GM12875 (cell line): Measurements from ENCODE around the gene MFGE8.
A peak's percentile ranks its signal among the peaks of the same experiment; 100 is the strongest.

Source experiments
- H3K4me3 ChIP-seq: one replicate; pipeline ENCODE4 v1.5.1; 2011; ENCODE audit warnings: low read depth, low read length, control low read depth
- CTCF ChIP-seq: IDR thresholded peaks from 2 replicates; pipeline ENCODE4 v1.5.1; 2011; ENCODE audit warnings: low read depth, mild to moderate bottlenecking, control low read depth, inconsistent platforms, low read length, moderate library complexity, borderline replicate concordance; ENCODE audit not compliant: insufficient read depth

Gene MFGE8

DNA sequence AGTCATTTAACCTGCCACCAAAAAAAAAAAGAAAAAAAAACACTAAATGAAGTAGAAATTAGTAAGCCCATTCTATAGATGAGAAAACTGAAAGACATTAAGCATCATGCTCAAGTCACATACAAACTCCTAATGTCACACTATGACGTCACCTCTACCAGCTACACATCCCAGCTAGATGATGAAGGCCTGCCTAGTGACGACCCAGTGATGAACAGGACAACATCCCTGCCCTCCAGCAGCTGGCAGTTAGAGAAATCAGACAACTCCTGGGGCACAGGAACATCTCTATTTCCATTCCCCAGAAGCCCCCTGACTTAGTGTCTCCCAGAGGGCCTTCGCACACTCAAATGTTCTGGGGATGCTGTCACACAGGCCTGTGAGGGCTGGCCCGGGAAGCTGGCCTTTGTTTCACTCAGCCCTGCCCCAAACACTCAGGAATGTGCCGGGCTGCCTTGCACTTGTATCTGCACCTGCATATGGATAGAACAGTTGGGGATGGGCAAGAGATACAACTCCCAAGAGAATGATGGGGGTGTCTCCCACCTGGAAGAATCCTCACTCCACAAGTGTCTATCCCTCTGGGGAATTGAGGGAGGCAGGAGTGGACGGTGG is 10.9 kb downstream of the MFGE8 start:
- H3K4me3 ChIP-seq, result no peak overlapping the region
- no peak for TF ChIP-seq CTCF

DNA sequence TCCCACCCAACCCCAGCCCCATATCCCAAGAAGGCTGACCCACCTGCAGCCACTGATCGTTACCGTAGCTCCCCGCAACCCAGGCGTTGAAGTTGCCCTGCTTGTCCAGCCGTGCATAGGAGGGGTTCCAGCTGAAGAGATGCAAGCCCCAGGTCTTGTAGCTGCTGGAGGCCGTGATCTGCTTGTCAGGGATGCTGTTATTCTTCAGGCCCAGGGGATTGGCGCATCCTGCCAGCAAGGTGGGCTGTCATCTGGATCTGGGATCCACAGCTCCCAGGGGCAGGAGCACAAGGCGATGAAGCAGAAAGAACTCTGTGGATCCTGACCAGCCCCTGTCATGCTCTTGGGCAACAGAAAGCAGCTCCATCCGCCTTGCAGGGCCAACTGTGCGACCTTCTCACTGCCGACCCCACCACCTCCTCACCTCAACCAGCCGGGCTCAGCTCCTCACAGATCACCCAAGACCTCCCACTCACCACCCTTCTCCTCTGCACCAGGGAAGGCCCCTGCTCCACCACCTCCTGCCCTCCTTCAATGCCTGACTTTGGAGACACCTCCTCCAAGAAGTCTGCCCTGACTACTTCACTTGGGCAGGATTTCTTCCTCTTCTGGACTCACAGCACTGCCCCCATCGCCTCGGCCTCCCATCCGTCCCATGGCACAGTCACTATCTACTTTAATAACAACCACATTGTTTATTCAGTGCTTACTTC is 11.5 kb downstream of the MFGE8 start:
- TF ChIP-seq CTCF, result no peak
- H3K4me3 ChIP-seq, result no peak overlapping the region

DNA sequence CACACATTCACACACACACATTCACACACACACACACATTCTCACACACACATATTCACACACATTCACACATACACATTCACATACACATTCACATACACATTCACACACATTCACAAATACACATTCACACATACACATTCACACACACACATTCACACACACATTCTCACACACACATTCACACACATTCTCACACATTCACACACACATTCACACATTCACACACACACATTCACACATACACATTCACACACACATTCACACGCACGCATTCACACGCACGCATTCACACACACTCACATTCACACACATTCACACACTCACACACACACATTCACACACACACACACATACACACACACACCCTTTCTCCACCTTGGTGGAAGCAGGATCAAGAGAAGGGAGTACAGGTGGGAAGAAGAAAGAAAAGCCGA is 12.2 kb downstream of the MFGE8 start:
- no peak for TF ChIP-seq CTCF
- no peak overlapping the region for H3K4me3 ChIP-seq

- H3K4me3 ChIP-seq, result no peak overlapping the region
- no peak for TF ChIP-seq CTCF
Measured at GRCh38 chr15:88900309-88900981, 12.7 kb downstream of the MFGE8 start.

GRCh38 chr15:88899251-88899650 is 13.9 kb downstream of the MFGE8 start:
- no peak for TF ChIP-seq CTCF
- H3K4me3 ChIP-seq, result no peak overlapping the region

GRCh38 chr15:88898736-88899135 is 14.4 kb downstream of the MFGE8 start:
- H3K4me3 ChIP-seq, result no peak overlapping the region
- TF ChIP-seq CTCF, result no peak

- peak; percentile 13; the same call in 1 of the 2 replicates for TF ChIP-seq CTCF
- no peak overlapping the region for H3K4me3 ChIP-seq
Measured at GRCh38 chr15:88897456-88898194, 15.6 kb downstream of the MFGE8 start.
